ENCODE results near the gene DTNBP1.

DNA sequence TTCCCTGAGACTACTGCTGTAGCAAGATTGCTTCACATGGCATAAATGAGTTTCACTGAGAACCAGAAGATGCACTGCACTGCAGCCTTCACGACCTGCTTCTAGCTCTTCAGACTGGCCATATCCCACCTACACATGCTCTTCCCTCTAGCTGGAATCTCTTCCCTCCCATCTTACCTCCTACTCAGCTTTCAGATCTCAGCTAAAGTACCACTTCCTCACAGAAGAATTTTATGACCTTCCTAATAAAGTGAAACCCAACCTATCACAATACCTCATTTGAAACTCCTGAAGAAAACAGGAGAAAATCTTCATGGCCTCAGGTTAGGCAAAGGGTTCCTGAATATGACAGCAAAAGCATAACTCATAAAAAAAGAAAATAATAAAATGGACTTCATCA, 99.9 kb downstream of the DTNBP1 start:
- TF ChIP-seq, protein P1, sequence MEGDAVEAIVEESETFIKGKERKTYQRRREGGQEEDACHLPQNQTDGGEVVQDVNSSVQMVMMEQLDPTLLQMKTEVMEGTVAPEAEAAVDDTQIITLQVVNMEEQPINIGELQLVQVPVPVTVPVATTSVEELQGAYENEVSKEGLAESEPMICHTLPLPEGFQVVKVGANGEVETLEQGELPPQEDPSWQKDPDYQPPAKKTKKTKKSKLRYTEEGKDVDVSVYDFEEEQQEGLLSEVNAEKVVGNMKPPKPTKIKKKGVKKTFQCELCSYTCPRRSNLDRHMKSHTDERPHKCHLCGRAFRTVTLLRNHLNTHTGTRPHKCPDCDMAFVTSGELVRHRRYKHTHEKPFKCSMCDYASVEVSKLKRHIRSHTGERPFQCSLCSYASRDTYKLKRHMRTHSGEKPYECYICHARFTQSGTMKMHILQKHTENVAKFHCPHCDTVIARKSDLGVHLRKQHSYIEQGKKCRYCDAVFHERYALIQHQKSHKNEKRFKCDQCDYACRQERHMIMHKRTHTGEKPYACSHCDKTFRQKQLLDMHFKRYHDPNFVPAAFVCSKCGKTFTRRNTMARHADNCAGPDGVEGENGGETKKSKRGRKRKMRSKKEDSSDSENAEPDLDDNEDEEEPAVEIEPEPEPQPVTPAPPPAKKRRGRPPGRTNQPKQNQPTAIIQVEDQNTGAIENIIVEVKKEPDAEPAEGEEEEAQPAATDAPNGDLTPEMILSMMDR (conservative IDR thresholded peaks at IDR 0.05; ENCODE audit: low read length) = no peak
- no peak for TF ChIP-seq EZH2phosphoT487 (IDR thresholded peaks at IDR 0.05; ENCODE audit: borderline replicate concordance, low read depth, low read length)

Measured in OCI-LY7 (cell line).